ENCODE results near the gene GBF1.

Gene GBF1

GRCh38 chr10:102254426-102254825 lies 9.1 kb downstream of the GBF1 start:
- TF ChIP-seq, protein P1, sequence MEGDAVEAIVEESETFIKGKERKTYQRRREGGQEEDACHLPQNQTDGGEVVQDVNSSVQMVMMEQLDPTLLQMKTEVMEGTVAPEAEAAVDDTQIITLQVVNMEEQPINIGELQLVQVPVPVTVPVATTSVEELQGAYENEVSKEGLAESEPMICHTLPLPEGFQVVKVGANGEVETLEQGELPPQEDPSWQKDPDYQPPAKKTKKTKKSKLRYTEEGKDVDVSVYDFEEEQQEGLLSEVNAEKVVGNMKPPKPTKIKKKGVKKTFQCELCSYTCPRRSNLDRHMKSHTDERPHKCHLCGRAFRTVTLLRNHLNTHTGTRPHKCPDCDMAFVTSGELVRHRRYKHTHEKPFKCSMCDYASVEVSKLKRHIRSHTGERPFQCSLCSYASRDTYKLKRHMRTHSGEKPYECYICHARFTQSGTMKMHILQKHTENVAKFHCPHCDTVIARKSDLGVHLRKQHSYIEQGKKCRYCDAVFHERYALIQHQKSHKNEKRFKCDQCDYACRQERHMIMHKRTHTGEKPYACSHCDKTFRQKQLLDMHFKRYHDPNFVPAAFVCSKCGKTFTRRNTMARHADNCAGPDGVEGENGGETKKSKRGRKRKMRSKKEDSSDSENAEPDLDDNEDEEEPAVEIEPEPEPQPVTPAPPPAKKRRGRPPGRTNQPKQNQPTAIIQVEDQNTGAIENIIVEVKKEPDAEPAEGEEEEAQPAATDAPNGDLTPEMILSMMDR (IDR thresholded peaks at IDR 0.05; ENCODE audit: control insufficient read depth, extremely low read depth, insufficient read depth), result no peak
- DNase-seq (ENCODE audit: low read depth), result no peak

GRCh38 chr10:102255404-102255803 lies 10.1 kb downstream of the GBF1 start:
- H3K4me3 ChIP-seq (ENCODE audit: low read depth, low read length), result no peak overlapping the region
- no peak for DNase-seq (ENCODE audit: low read depth)

More at GRCh38 chr10:102254426-102254825, 9.1 kb downstream of the GBF1 start:
- H3K4me3 ChIP-seq (ENCODE audit: low read depth, low read length), result no peak overlapping the region

GRCh38 chr10:102261196-102261595 lies 15.9 kb downstream of the GBF1 start:
- no peak overlapping the region for H3K4me3 ChIP-seq (ENCODE audit: low read depth, low read length)
- TF ChIP-seq, protein P1 (IDR thresholded peaks at IDR 0.05; ENCODE audit: control insufficient read depth, extremely low read depth, insufficient read depth), result no peak
- no peak for DNase-seq (ENCODE audit: low read depth)

More at GRCh38 chr10:102255404-102255803, 10.1 kb downstream of the GBF1 start:
- TF ChIP-seq, protein P1 (IDR thresholded peaks at IDR 0.05; ENCODE audit: control insufficient read depth, extremely low read depth, insufficient read depth), result no peak

DNA sequence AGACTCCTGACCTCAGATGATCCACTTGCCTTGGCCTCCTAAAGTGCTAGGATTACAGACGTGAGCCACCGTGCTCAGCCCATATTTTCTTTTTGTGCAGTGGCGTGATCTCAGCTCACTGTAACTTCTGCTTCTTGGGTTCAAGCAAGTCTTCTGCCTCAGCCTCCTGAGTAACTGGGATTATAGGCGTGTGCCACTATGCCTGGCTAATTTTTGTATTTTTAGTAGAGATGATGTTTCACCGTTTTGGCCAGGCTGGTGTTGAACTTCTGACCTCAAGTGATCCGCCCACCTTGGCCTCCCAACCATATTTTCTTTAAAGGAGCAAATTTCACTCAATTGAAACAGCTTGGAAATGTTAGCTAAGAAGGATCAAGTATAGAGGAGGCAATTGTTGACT lies 16.5 kb downstream of the GBF1 start:
- H3K4me3 ChIP-seq (ENCODE audit: low read depth, low read length), result no peak overlapping the region
- no peak for DNase-seq (ENCODE audit: low read depth)
- TF ChIP-seq, protein P1 (IDR thresholded peaks at IDR 0.05; ENCODE audit: control insufficient read depth, extremely low read depth, insufficient read depth), result no peak

DNA sequence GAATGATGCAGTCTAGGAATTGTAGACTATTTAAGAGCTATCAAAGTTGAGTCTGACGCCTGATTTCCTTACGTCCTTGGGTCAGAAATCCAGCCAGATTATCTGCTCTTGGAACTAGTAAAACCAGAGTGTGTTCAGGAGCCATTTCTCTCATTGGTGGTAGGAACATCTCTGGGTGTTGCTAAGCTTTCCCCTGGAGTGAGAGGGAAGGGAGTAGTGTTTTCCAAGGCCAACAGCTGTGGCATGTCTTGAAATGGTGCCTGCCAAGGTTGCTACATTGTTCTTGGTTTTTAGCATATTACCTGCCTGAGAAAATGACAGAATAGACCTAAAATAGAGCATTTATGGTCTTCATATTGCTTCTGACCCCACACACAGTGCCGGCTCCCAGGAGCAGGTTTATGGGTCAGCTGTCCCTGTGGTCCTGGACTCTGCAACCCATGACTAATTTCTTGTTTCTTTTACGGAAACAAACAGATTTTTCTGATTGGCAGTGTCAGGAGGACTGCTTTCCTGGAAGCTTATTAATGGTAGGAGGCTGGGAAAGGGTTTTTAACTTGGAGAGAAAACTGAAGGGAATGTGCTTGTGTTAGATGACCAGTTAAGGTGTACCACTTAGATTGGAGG lies 17.5 kb downstream of the GBF1 start:
- no peak for DNase-seq (ENCODE audit: low read depth)
- H3K4me3 ChIP-seq (ENCODE audit: low read depth, low read length), result no peak overlapping the region
- TF ChIP-seq, protein P1 (IDR thresholded peaks at IDR 0.05; ENCODE audit: control insufficient read depth, extremely low read depth, insufficient read depth), result no peak

- H3K4me3 ChIP-seq (ENCODE audit: low read depth, low read length), result no peak overlapping the region
- DNase-seq (ENCODE audit: low read depth), result no peak
- TF ChIP-seq, protein P1 (IDR thresholded peaks at IDR 0.05; ENCODE audit: control insufficient read depth, extremely low read depth, insufficient read depth), result no peak
Observed at GRCh38 chr10:102264371-102264770, 19.0 kb downstream of the GBF1 start.

- TF ChIP-seq, protein P1 (IDR thresholded peaks at IDR 0.05; ENCODE audit: control insufficient read depth, extremely low read depth, insufficient read depth), result no peak
- H3K4me3 ChIP-seq (ENCODE audit: low read depth, low read length), result no peak overlapping the region
- peak; percentile 81 for DNase-seq (ENCODE audit: low read depth)
Observed at GRCh38 chr10:102266670-102267069, 21.3 kb downstream of the GBF1 start.
